K562 (cell line): Measurements from ENCODE around the gene TMEM218. TPM values are rescaled to one million over a fixed set of nuclear protein-coding genes. Genes with fewer than 3 reads are reported as not detected.

ENCODE experiments used
- ATAC-seq: fragments of 200-7000 bp; cut with Tn5 transposase; 3 replicates; pipeline ENCODE4 v1.9.1; 2020; ENCODE audit warnings: moderate library complexity
- BruUV-seq: library from RNA; stranded (reverse); fragments of 400-500 nt; replicated peaks from 2 replicates; lab custom pipeline; 2021; lab: Mats Ljungman, UMichigan
- CTCF ChIA-PET: fragments of 300-600 bp; formaldehyde crosslinking; extraction: SDS; loops from one replicate; lab custom pipeline; 2021; ENCODE audit warnings: low intra/inter-chr PET ratio; lab: Yijun Ruan, JAX
- POLR2A ChIA-PET: fragments of 300-600, 350-650 bp; sonication (Branson Sonifier 250); formaldehyde crosslinking; extraction: SDS; loops from one replicate; lab custom pipeline; 2021; ENCODE audit warnings: antibody characterized with exemption, inconsistent platforms; lab: Yijun Ruan, JAX
- DNase-seq, 4 experiments: peaks; one replicate each; pipeline versions ENCODE4 v3.0.0 to v3.0.0-alpha.2; 2011 to 2018; ENCODE audit warnings: low spot score in 3 of 4, mixed read lengths in 3 of 4; ENCODE audit errors: extremely low read depth in 1 of 4
- FAIRE-seq: peaks from 2 replicates; lab custom pipeline; 2011; peaks lifted over from hg19 to GRCh38; lab: Jason Lieb, UNC
- H2AFZ ChIP-seq: 2 replicates; pipeline ENCODE4 v1.6.0; 2011; ENCODE audit warnings: low read depth, low read length, control low read depth, inconsistent platforms
- H3K27ac ChIP-seq: fragments of 200-600 bp; 3 replicates; pipeline ENCODE4 v1.8.0; 2011; ENCODE audit warnings: low read depth, mild to moderate bottlenecking, control low read depth, inconsistent platforms, low read length, moderate library complexity, mixed read lengths; ENCODE audit errors: extremely low read depth
- H3K27me3 ChIP-seq, 2 experiments: fragments of 300-600 bp in 1 of 2; 2 replicates in 1 of 2; 3 replicates in 1 of 2; pipeline versions ENCODE4 v1.6.0 to v1.8.0; 2011; ENCODE audit warnings: inconsistent platforms in 2 of 2, low read length in 2 of 2, mild to moderate bottlenecking in 1 of 2, mixed read lengths in 1 of 2, moderate library complexity in 1 of 2; ENCODE audit not compliant: control insufficient read depth in 2 of 2, insufficient read depth in 2 of 2
- H3K36me3 ChIP-seq: fragments of 300-600 bp; 3 replicates; pipeline ENCODE4 v1.8.0; 2011; ENCODE audit warnings: mild to moderate bottlenecking, low read length, inconsistent platforms; ENCODE audit not compliant: control insufficient read depth, insufficient read depth
- H3K4me1 ChIP-seq, 2 experiments: fragments of 200-600 bp in 1 of 2; replicated peaks in 1 of 2; 2 replicates in 1 of 2; 3 replicates in 1 of 2; pipeline versions ENCODE4 v1.5.1 to v1.8.0; 2011; ENCODE audit warnings: inconsistent platforms in 2 of 2, low read length in 2 of 2, mild to moderate bottlenecking in 1 of 2, mixed read lengths in 1 of 2, moderate library complexity in 1 of 2; ENCODE audit not compliant: control insufficient read depth in 2 of 2, insufficient read depth in 2 of 2
- H3K4me2 ChIP-seq: 2 replicates; pipeline ENCODE4 v1.6.1; 2011; ENCODE audit warnings: low read length, control low read depth, inconsistent platforms, mixed read lengths; ENCODE audit not compliant: insufficient read depth
- H3K4me3 ChIP-seq: fragments of 200-600 bp; sonication (generic), shearing (Covaris generic); 2 replicates; pipeline ENCODE4 v1.5.1; 2016; ENCODE audit warnings: control low read depth, inconsistent platforms
- H3K79me2 ChIP-seq: fragments of 200-600 bp; 3 replicates; pipeline ENCODE4 v1.8.0; 2011; ENCODE audit warnings: low read length, inconsistent platforms; ENCODE audit not compliant: control insufficient read depth, insufficient read depth
- H3K9ac ChIP-seq, 2 experiments: 2 replicates each; pipeline versions ENCODE4 v1.6.0 to v1.6.1; 2011; ENCODE audit warnings: low read depth in 2 of 2, low read length in 2 of 2, control low read depth in 1 of 2, inconsistent platforms in 1 of 2, mild to moderate bottlenecking in 1 of 2, mixed read lengths in 1 of 2; ENCODE audit not compliant: insufficient read depth in 1 of 2
- H3K9me1 ChIP-seq: one replicate; pipeline ENCODE4 v1.6.0; 2011; ENCODE audit warnings: inconsistent platforms, mild to moderate bottlenecking, low read length, moderate library complexity; ENCODE audit not compliant: control insufficient read depth, insufficient read depth
- H3K9me3 ChIP-seq: replicated peaks from 2 replicates; pipeline ENCODE4 v1.5.1; 2011; ENCODE audit warnings: low read depth, low read length, inconsistent platforms; ENCODE audit not compliant: control insufficient read depth, insufficient read depth
- H4K20me1 ChIP-seq: replicated peaks from 2 replicates; pipeline ENCODE4 v1.6.1; 2011; ENCODE audit warnings: low read length, inconsistent platforms, mixed read lengths; ENCODE audit not compliant: control insufficient read depth, insufficient read depth
- CBFA2T2 ChIP-seq: fragments of 450-650 bp; conservative IDR thresholded peaks from 2 replicates; pipeline ENCODE4 v1.6.1; 2017; ENCODE audit warnings: mild to moderate bottlenecking
- IRF1 ChIP-seq: sonication (generic); formaldehyde crosslinking; IDR thresholded peaks from 2 replicates; pipeline ENCODE4 v1.8.0; 2022; ENCODE audit warnings: missing genetic modification reagents, mild to moderate bottlenecking, borderline replicate concordance
- MXI1 ChIP-seq: IDR thresholded peaks from 2 replicates; pipeline ENCODE4 v1.6.1; 2011; ENCODE audit warnings: low read depth, mild to moderate bottlenecking, improper control_type of control experiment, low read length
- PHB2 ChIP-seq: fragments of 450-650 bp; IDR thresholded peaks from 2 replicates; pipeline ENCODE4 v1.6.1; 2017; ENCODE audit warnings: low read depth
- SMAD2 ChIP-seq: fragments of 150-350 bp; IDR thresholded peaks from 2 replicates; pipeline ENCODE4 v1.6.1; 2014; ENCODE audit warnings: low read depth, mild to moderate bottlenecking, low read length
- SP1 ChIP-seq: sonication (generic); formaldehyde crosslinking; IDR thresholded peaks from 2 replicates; pipeline ENCODE4 v1.8.1; 2022; ENCODE audit warnings: mild to moderate bottlenecking, missing genetic modification reagents
- YY1 ChIP-seq, 3 experiments: IDR thresholded peaks; 2 replicates each; pipeline ENCODE4 v1.6.1; 2011; ENCODE audit warnings: low read length in 2 of 3, mild to moderate bottlenecking in 2 of 3, moderate library complexity in 2 of 3, borderline replicate concordance in 1 of 3, control low read depth in 1 of 3, low read depth in 1 of 3; ENCODE audit not compliant: insufficient read depth in 3 of 3, insufficient replicate concordance in 2 of 3, control insufficient read depth in 1 of 3, insufficient read length in 1 of 3; ENCODE audit errors: extremely low read depth in 1 of 3
- ZNF589 ChIP-seq: fragments of 200-800 bp; sonication (Bioruptor generic); IDR thresholded peaks from 2 replicates; pipeline ENCODE4 v1.6.1; 2016; ENCODE audit warnings: low read depth, missing genetic modification characterization, missing compliant biosample characterization
- WGBS: fragments of 100-300 bp; shearing (Covaris generic); methylation state at CpG from one replicate; pipeline ENCODE4 v1.1.6; 2016; ENCODE audit warnings: low coverage, mixed read lengths; ENCODE audit not compliant: insufficient coverage; ENCODE audit errors: missing lambda C conversion rate; 5-methylcytosine and 5-hydroxymethylcytosine counted together
- in situ Hi-C: fragments of 300-500 bp; cut with MboI; formaldehyde crosslinking; loops from 4 replicates; pipeline ENCODE4 v1.15.0; 2018; ENCODE audit warnings: inconsistent platforms, mixed read lengths
- intact Hi-C: fragments of 100-400 bp; cut with micrococcal nuclease; formaldehyde crosslinking; loops from 2 replicates; pipeline ENCODE4 v1.14.2; 2022
- polyA plus RNA-seq, 8 experiments: library from polyadenylated mRNA; depleted of rRNA in 4 of 8; stranded (reverse) in 5 of 8; unstranded in 3 of 8; fragments of >200 nt; fragmentation: Nextera tagmentation in 2 of 8; fragmentation: Illumina TruSeq in 1 of 8; extraction: Ambion mirVana in 2 of 8; extraction: Trizol in 1 of 8; gene quantifications; 2 replicates each; pipeline versions ENCODE4 v1.2.1 to v1.2.3, GENCODE V29; 2011 to 2014; ENCODE audit warnings: inconsistent platforms in 1 of 8, missing spikeins in 1 of 8
- total RNA-seq, 7 experiments: library from RNA; depleted of rRNA in 6 of 7; stranded (reverse); fragments of >200 nt in 6 of 7; fragmentation: Illumina TruSeq in 2 of 7; extraction: Trizol in 2 of 7; gene quantifications; 2 replicates each; pipeline versions ENCODE4 v1.2.1 to v1.2.3, GENCODE V29; 2011 to 2021; ENCODE audit warnings: low replicate concordance in 1 of 7
- TF ChIP-seq, protein P1 (sequence below): fragments of 250-450 bp; sonication (Bioruptor Pico); IDR thresholded peaks from 2 replicates; pipeline ENCODE4 v1.9.0; 2021; ENCODE audit warnings: mild to moderate bottlenecking

Gene TMEM218
- total and polyA plus RNA-seq, 9 of the 15 experiments (the other 6 are each of a cell fraction or from before 2014, with no cell fraction given) = 13.4 to 32.2 (median 25.4) TPM

- DNase-seq (no peak), ATAC-seq (no peak), FAIRE-seq (no peak)
- Histone ChIP-seq H3K9ac (no peak overlapping the region), H3K4me3 (no peak overlapping the region)
- CTCF ChIA-PET = no interaction called here
- BruUV-seq = no TSS peak
- TF ChIP-seq CBFA2T2 (no peak), MXI1 (no peak), SP1 (CRISPR knock-in tag) (no peak), YY1 (IDR thresholded peaks at IDR 0.05; ENCODE audit: borderline replicate concordance in 1 of 3, control insufficient read depth in 1 of 3, extremely low read depth in 1 of 3, insufficient read depth in 3 of 3, insufficient read length in 1 of 3, insufficient replicate concordance in 2 of 3, low read depth in 1 of 3, low read length in 2 of 3) (no peak), ZNF589 (CRISPR knock-in tag) (no peak), SMAD2 (no peak), IRF1 (CRISPR knock-in tag) (no peak), PHB2 (no peak)
- TF ChIP-seq, protein P1, sequence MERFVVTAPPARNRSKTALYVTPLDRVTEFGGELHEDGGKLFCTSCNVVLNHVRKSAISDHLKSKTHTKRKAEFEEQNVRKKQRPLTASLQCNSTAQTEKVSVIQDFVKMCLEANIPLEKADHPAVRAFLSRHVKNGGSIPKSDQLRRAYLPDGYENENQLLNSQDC (CRISPR knock-in tag) = no peak
- TF ChIP-seq, all 486 proteins: peak for 0
- POLR2A ChIA-PET = no interaction called here
- H3K27me3 ChIP-seq = peaks cover 22 to 36% of the 10 kb centered on the region in 2 experiments
- peaks cover 0 to 7% of the 10 kb centered on the region in 2 experiments; a peak in 2 of 5 replicates for H3K4me1 ChIP-seq
- H3K9me3 ChIP-seq = no peaks in the 10 kb centered on the region
- no peaks in the 10 kb centered on the region for H3K36me3 ChIP-seq
- in situ Hi-C loops (no loop called here), intact Hi-C loops (no loop called here)
- H3K79me2 ChIP-seq = no peaks in the 10 kb centered on the region
- H2AFZ ChIP-seq = no peak overlapping the region
- no peaks in the 10 kb centered on the region for H4K20me1 ChIP-seq
- no peak overlapping the region for H3K27ac ChIP-seq
- no peaks in the 10 kb centered on the region for H3K9me1 ChIP-seq
- no peak overlapping the region for H3K4me2 ChIP-seq
- 6% methylated on average over 1 of the region's 1 CpG for WGBS
These were observed 34.8 kb upstream of the TMEM218 start for GRCh38 chr11:125146232-125146631.
